HL-60 (cell line): ENCODE results near the gene PTPRG.

Experiments
- DNase-seq, 2 experiments: peaks; one replicate each; pipeline ENCODE4 v3.0.0-alpha.2; 2010 to 2020; ENCODE audit warnings: low read depth in 1 of 2, low spot score in 1 of 2
- H3K27ac ChIP-seq: fragments of 250-450 bp; sonication (Bioruptor Pico); replicated peaks from 2 replicates; pipeline ENCODE4 v1.5.1; 2020; ENCODE audit warnings: mild to moderate bottlenecking, moderate library complexity
- H3K27me3 ChIP-seq: fragments of 250-450 bp; sonication (Bioruptor Pico); 2 replicates; pipeline ENCODE4 v1.5.1; 2021; ENCODE audit warnings: mild to moderate bottlenecking, moderate library complexity; ENCODE audit not compliant: insufficient read depth, poor library complexity, severe bottlenecking
- H3K4me3 ChIP-seq: replicated peaks from 2 replicates; pipeline ENCODE4 v1.5.1; 2011; ENCODE audit warnings: mild to moderate bottlenecking, control low read depth, low read length; ENCODE audit not compliant: insufficient read depth
- CTCF ChIP-seq: IDR thresholded peaks from one replicate; pipeline ENCODE4 v1.5.1; 2011; ENCODE audit warnings: low read length, control low read depth, inconsistent platforms; ENCODE audit not compliant: insufficient read depth
- GABPA ChIP-seq: IDR thresholded peaks from 2 replicates; pipeline ENCODE4 v1.6.1; 2012; ENCODE audit warnings: low read depth
- POLR2AphosphoS5 ChIP-seq: IDR thresholded peaks from 2 replicates; pipeline ENCODE4 v1.6.1; 2012; ENCODE audit warnings: low read depth
- REST ChIP-seq: IDR thresholded peaks from 2 replicates; pipeline ENCODE4 v1.6.1; 2012; ENCODE audit warnings: low read depth; ENCODE audit not compliant: insufficient replicate concordance
- SPI1 ChIP-seq: IDR thresholded peaks from 2 replicates; pipeline ENCODE4 v1.6.1; 2012; ENCODE audit warnings: low read depth, mild to moderate bottlenecking, borderline replicate concordance

Gene PTPRG

GRCh38 chr3:61848885-61849284, 287.5 kb downstream of the PTPRG start:
- no peak for DNase-seq
- TF ChIP-seq CTCF (no peak), REST (no peak), SPI1 (no peak), POLR2AphosphoS5 (no peak)
- Histone ChIP-seq H3K4me3 (no peak overlapping the region), H3K27ac (no peak overlapping the region), H3K27me3 (no peaks in the 10 kb centered on the region)

GRCh38 chr3:61853912-61854311, 292.5 kb downstream of the PTPRG start:
- Histone ChIP-seq H3K4me3 (no peak overlapping the region), H3K27me3 (no peaks in the 10 kb centered on the region), H3K27ac (no peak overlapping the region)
- TF ChIP-seq SPI1 (no peak), CTCF (no peak), POLR2AphosphoS5 (no peak), REST (no peak), GABPA (no peak)
- no peak for DNase-seq

GRCh38 chr3:61855211-61855610, 293.8 kb downstream of the PTPRG start:
- no peak for TF ChIP-seq SPI1
- TF ChIP-seq GABPA: no peak
- no peak for TF ChIP-seq CTCF
- DNase-seq: no peak
- H3K27ac ChIP-seq: no peak overlapping the region
- no peak overlapping the region for H3K4me3 ChIP-seq
- no peaks in the 10 kb centered on the region for H3K27me3 ChIP-seq

- no peak overlapping the region for H3K4me3 ChIP-seq
- DNase-seq: no peak
- no peaks in the 10 kb centered on the region for H3K27me3 ChIP-seq
- TF ChIP-seq CTCF (no peak), POLR2AphosphoS5 (no peak), SPI1 (no peak), REST (no peak), GABPA (no peak)
- no peak overlapping the region for H3K27ac ChIP-seq
These were observed 295.9 kb downstream of the PTPRG start for GRCh38 chr3:61857297-61857696.
